HEK293 (cell line): Measurements from ENCODE around the gene TAX1BP1.

Experiments used
- CTCF ChIA-PET: fragments of 350-600 bp; formaldehyde crosslinking; extraction: SDS; loops from one replicate; lab custom pipeline; 2021; ENCODE audit warnings: antibody characterized with exemption; lab: Yijun Ruan, JAX
- POLR2A ChIA-PET: fragments of 300-600 bp; formaldehyde crosslinking; extraction: SDS; loops from one replicate; lab custom pipeline; 2020; ENCODE audit warnings: antibody characterized with exemption, inconsistent platforms; lab: Yijun Ruan, JAX
- H3K27ac ChIP-seq: fragments of 200-500 bp; sonication (Bioruptor generic); 2 replicates; pipeline ENCODE4 v1.5.1; 2014; ENCODE audit warnings: low read depth, low read length, control low read depth, inconsistent platforms; ENCODE audit errors: extremely low read depth
- H3K36me3 ChIP-seq, 2 experiments: fragments of 200-500 bp in 1 of 2; sonication (Bioruptor generic) in 1 of 2; 1 replicate in 1 of 2; 2 replicates in 1 of 2; pipeline ENCODE4 v1.5.1; 2014 to 2017; ENCODE audit warnings: inconsistent platforms in 2 of 2, low read length in 2 of 2; ENCODE audit not compliant: control insufficient read depth in 2 of 2, insufficient read depth in 1 of 2
- H3K4me1 ChIP-seq: fragments of 200-500 bp; sonication (Bioruptor generic); 2 replicates; pipeline ENCODE4 v1.5.1; 2014; ENCODE audit warnings: mild to moderate bottlenecking, low read length, inconsistent platforms; ENCODE audit not compliant: control insufficient read depth, insufficient read depth
- H3K4me3 ChIP-seq: 2 replicates; pipeline ENCODE4 v1.5.1; 2011; ENCODE audit warnings: low read depth, mild to moderate bottlenecking, control low read depth, low read length, moderate library complexity
- H3K9me3 ChIP-seq: fragments of 200-500 bp; sonication (Bioruptor generic); 2 replicates; pipeline ENCODE4 v1.5.1; 2014; ENCODE audit warnings: low read depth, low read length, inconsistent platforms; ENCODE audit not compliant: control insufficient read depth, insufficient read depth
- BCL11B ChIP-seq: fragments of 450-650 bp; formaldehyde crosslinking; IDR thresholded peaks from 2 replicates; pipeline ENCODE4 v1.5.1; 2016; ENCODE audit warnings: low read depth, missing biosample characterization, missing genetic modification characterization
- EGR2 ChIP-seq: fragments of 450-650 bp; formaldehyde crosslinking; IDR thresholded peaks from 2 replicates; pipeline ENCODE4 v1.5.1; 2016; ENCODE audit warnings: low read depth, missing biosample characterization, missing genetic modification characterization
- HOXD13 ChIP-seq: sonication (generic); formaldehyde crosslinking; IDR thresholded peaks from 2 replicates; pipeline ENCODE4 v1.8.0; 2022; ENCODE audit warnings: missing genetic modification reagents, borderline replicate concordance
- IKZF3 ChIP-seq: fragments of 450-650 bp; IDR thresholded peaks from 2 replicates; pipeline ENCODE4 v1.5.0; 2018; ENCODE audit warnings: missing biosample characterization, mild to moderate bottlenecking, missing genetic modification characterization, moderate library complexity
- MEIS1 ChIP-seq: sonication (generic); formaldehyde crosslinking; IDR thresholded peaks from 2 replicates; pipeline ENCODE4 v1.8.1; 2022; ENCODE audit warnings: missing genetic modification reagents, mild to moderate bottlenecking, borderline replicate concordance
- SETDB1 ChIP-seq: IDR thresholded peaks from one replicate; pipeline ENCODE4 v1.6.1; 2017; ENCODE audit warnings: mild to moderate bottlenecking, low read length, moderate library complexity, mixed read lengths; ENCODE audit not compliant: insufficient read length
- ZIC2 ChIP-seq: fragments of 450-650 bp; formaldehyde crosslinking; IDR thresholded peaks from 2 replicates; pipeline ENCODE4 v1.5.1; 2016; ENCODE audit warnings: missing biosample characterization, missing genetic modification characterization
- ZNF121 ChIP-seq: fragments of 450-650 bp; formaldehyde crosslinking; IDR thresholded peaks from 2 replicates; pipeline ENCODE4 v1.5.1; 2016; ENCODE audit warnings: missing biosample characterization, missing genetic modification characterization
- ZNF2 ChIP-seq: fragments of 450-650 bp; formaldehyde crosslinking; IDR thresholded peaks from 2 replicates; pipeline ENCODE4 v1.5.1; 2016; ENCODE audit warnings: missing biosample characterization, missing genetic modification characterization
- ZNF292 ChIP-seq: fragments of 450-650 bp; formaldehyde crosslinking; IDR thresholded peaks from 2 replicates; pipeline ENCODE4 v1.5.1; 2016; ENCODE audit warnings: low read depth, missing biosample characterization, missing genetic modification characterization, borderline replicate concordance
- ZNF302 ChIP-seq: fragments of 450-650 bp; formaldehyde crosslinking; IDR thresholded peaks from 2 replicates; pipeline ENCODE4 v1.5.1; 2016; ENCODE audit warnings: missing biosample characterization, missing genetic modification characterization, low read depth
- ZNF561 ChIP-seq: fragments of 450-650 bp; IDR thresholded peaks from 2 replicates; pipeline ENCODE4 v1.5.1; 2018; ENCODE audit warnings: missing biosample characterization, missing genetic modification characterization, borderline replicate concordance
- ZNF621 ChIP-seq: fragments of 450-650 bp; formaldehyde crosslinking; IDR thresholded peaks from 2 replicates; pipeline ENCODE4 v1.5.1; 2017; ENCODE audit warnings: missing biosample characterization, missing genetic modification characterization
- ZSCAN23 ChIP-seq: fragments of 450-650 bp; formaldehyde crosslinking; IDR thresholded peaks from 2 replicates; pipeline ENCODE4 v1.5.1; 2016; ENCODE audit warnings: missing biosample characterization, missing genetic modification characterization
- TF ChIP-seq, protein P1 (sequence below): fragments of 450-650 bp; formaldehyde crosslinking; IDR thresholded peaks from 2 replicates; pipeline ENCODE4 v1.5.0; 2017; ENCODE audit warnings: missing biosample characterization, missing genetic modification characterization, borderline replicate concordance
- TF ChIP-seq, protein P2 (sequence below): fragments of 450-650 bp; formaldehyde crosslinking; IDR thresholded peaks from 2 replicates; pipeline ENCODE4 v1.5.1; 2017; ENCODE audit warnings: missing biosample characterization, missing genetic modification characterization
- TF ChIP-seq, protein P3 (sequence below): fragments of 450-650 bp; formaldehyde crosslinking; IDR thresholded peaks from 2 replicates; pipeline ENCODE4 v1.5.1; 2016; ENCODE audit warnings: missing biosample characterization, missing genetic modification characterization
- TF ChIP-seq, protein P4 (sequence below): fragments of 450-650 bp; formaldehyde crosslinking; IDR thresholded peaks from 2 replicates; pipeline ENCODE4 v1.5.1; 2016; ENCODE audit warnings: missing biosample characterization, missing genetic modification characterization

Gene TAX1BP1

DNA sequence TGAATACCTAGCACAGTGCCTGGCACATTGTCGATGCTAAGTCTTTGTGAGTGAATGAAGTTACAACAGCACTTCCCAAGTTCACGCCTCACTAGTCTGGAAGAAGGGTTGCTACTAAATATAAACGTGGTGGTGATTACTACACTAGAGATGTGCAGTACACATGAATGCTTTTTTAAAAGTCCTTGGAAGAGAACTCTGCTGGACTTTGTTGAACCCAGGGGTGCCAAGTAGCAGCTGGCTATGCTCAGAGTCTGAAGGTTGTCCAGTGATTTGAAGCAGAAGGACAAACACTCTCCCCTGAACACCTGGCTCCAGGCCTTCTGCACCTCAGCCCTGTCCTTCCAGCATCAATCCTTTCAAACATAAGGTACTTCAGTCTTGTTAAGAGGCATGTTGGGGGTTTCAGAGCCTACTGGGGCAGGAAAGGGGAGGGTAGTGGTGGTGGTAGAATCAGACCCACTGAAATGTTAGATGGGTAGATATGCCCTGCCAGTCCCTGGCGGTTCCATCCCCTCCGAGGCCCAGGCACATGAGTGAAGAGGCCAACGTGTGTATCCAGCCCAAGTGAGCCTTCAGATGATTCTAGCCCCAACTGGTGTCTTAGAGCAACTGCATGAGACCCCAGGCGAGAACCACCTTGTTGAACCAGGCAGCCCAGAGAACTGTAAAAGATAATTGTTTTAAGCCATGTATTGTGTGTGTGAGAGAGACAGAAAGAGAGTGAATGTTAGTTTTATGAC lies 94.4 kb downstream of the TAX1BP1 start:
- Histone ChIP-seq H3K4me3 (no peak overlapping the region), H3K9me3 (no peaks in the 10 kb centered on the region), H3K4me1 (no peaks in the 10 kb centered on the region), H3K36me3 (peaks cover 14 to 19% of the 10 kb centered on the region in 2 experiments; a peak in 2 of 3 replicates), H3K27ac (no peak overlapping the region)
- ChIA-PET POLR2A (no interaction called here), CTCF (no interaction called here)
- TF ChIP-seq ZNF292 (tag by site-specific recombination) = no peak
- TF ChIP-seq ZNF121 (tag by site-specific recombination) = no peak
- TF ChIP-seq HOXD13 = no peak
- TF ChIP-seq ZNF2 (tag by site-specific recombination) = no peak
- TF ChIP-seq, protein P1, sequence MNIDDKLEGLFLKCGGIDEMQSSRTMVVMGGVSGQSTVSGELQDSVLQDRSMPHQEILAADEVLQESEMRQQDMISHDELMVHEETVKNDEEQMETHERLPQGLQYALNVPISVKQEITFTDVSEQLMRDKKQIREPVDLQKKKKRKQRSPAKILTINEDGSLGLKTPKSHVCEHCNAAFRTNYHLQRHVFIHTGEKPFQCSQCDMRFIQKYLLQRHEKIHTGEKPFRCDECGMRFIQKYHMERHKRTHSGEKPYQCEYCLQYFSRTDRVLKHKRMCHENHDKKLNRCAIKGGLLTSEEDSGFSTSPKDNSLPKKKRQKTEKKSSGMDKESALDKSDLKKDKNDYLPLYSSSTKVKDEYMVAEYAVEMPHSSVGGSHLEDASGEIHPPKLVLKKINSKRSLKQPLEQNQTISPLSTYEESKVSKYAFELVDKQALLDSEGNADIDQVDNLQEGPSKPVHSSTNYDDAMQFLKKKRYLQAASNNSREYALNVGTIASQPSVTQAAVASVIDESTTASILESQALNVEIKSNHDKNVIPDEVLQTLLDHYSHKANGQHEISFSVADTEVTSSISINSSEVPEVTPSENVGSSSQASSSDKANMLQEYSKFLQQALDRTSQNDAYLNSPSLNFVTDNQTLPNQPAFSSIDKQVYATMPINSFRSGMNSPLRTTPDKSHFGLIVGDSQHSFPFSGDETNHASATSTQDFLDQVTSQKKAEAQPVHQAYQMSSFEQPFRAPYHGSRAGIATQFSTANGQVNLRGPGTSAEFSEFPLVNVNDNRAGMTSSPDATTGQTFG (tag by site-specific recombination) = no peak
- TF ChIP-seq ZSCAN23 (tag by site-specific recombination) = no peak
- TF ChIP-seq MEIS1 (CRISPR knock-in tag) = no peak
- TF ChIP-seq SETDB1 = no peak
- TF ChIP-seq ZNF621 (tag by site-specific recombination) = no peak
- TF ChIP-seq, protein P2, sequence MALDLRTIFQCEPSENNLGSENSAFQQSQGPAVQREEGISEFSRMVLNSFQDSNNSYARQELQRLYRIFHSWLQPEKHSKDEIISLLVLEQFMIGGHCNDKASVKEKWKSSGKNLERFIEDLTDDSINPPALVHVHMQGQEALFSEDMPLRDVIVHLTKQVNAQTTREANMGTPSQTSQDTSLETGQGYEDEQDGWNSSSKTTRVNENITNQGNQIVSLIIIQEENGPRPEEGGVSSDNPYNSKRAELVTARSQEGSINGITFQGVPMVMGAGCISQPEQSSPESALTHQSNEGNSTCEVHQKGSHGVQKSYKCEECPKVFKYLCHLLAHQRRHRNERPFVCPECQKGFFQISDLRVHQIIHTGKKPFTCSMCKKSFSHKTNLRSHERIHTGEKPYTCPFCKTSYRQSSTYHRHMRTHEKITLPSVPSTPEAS (tag by site-specific recombination) = no peak
- TF ChIP-seq BCL11B (tag by site-specific recombination) = no peak
- TF ChIP-seq IKZF3 (tag by site-specific recombination) = no peak
- TF ChIP-seq EGR2 (tag by site-specific recombination) = no peak

DNA sequence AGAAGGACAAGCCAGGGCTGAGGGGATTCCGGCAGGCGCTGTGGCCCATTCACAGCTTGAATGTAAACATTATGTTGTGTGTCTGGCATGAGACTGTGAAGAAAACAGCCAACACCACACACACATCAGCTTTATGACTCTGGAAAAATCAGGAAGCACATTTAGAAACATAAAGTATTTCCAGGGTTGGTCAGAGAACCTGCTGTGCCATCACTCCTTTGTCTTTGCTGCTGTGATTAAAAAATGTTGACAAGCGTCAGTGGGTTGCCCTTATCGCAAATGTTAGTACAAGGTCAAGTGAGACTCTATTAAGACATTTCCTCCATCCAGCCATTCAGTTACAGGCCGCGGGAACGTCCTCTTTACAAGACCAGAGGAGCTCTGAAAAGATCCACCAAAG lies 95.4 kb downstream of the TAX1BP1 start:
- TF ChIP-seq ZNF302 (no peak), ZIC2 (tag by site-specific recombination) (peak; percentile 71), ZNF561 (tag by site-specific recombination) (no peak)
- TF ChIP-seq, protein P3, sequence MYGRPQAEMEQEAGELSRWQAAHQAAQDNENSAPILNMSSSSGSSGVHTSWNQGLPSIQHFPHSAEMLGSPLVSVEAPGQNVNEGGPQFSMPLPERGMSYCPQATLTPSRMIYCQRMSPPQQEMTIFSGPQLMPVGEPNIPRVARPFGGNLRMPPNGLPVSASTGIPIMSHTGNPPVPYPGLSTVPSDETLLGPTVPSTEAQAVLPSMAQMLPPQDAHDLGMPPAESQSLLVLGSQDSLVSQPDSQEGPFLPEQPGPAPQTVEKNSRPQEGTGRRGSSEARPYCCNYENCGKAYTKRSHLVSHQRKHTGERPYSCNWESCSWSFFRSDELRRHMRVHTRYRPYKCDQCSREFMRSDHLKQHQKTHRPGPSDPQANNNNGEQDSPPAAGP (tag by site-specific recombination) = no peak
- TF ChIP-seq, protein P4, sequence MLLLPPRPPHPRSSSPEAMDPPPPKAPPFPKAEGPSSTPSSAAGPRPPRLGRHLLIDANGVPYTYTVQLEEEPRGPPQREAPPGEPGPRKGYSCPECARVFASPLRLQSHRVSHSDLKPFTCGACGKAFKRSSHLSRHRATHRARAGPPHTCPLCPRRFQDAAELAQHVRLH = no peak
- CTCF ChIA-PET = interaction anchor here (0.7 to 1.3 kb wide), 3 partner anchors 54 to 258 kb away, joined by 3 to 5 read pairs (median 3); no protein-coding TSS in a partner anchor
- Histone ChIP-seq H3K36me3 (peaks cover 11 to 22% of the 10 kb centered on the region in 2 experiments; a peak in 2 of 3 replicates), H3K9me3 (no peaks in the 10 kb centered on the region), H3K4me1 (no peaks in the 10 kb centered on the region), H3K4me3 (no peak overlapping the region), H3K27ac (no peak overlapping the region)
- POLR2A ChIA-PET = no interaction called here
